Measurements from ENCODE around the gene PHLDA2.
A peak's percentile ranks its signal among the peaks of the same experiment; 100 is the strongest.
"Not testable (repeated sequence)": the region's sequence is repeated elsewhere in the genome, so short reads cannot be mapped to it uniquely, and the experiment has no call there.

PHLDA2 gene

DNA sequence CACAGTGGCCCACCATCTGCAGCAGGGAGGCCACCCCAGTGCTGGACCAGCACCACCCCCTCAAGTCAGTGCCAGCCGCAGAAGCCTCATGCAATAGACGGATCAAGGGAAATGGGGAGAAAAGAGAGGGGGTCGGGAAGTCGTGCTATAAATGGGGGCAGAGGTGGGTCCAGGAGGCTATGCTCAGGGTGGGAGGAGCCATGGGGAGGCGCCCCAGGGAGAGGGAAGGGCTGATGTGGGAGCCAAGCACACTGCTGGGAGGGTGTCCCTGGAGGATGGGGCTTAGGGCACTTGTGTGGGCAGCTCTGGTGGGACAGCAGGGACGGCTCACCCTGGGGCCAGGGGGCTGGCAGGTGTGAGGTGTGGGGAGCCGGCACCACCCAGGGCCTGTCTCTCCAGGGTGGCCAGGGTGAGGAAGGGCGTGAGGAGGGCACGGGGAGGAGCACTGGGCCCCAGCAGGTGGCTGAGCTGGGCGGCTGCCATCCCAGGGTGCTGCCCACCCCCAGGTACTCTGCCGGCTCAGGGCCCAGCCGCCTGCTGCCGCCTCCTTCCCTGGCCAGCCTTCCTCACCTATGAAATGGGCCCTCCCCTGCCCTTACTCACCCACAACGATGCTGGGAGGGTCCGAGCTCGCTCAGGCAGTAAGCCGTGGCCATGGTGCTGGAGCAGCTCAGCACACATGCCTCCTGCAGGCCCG is 18.0 kb downstream of the PHLDA2 start:
- Histone ChIP-seq H3K4me1 (ENCODE audit: control insufficient read depth, insufficient read depth, low read length) (peaks cover 10% of the 10 kb centered on the region), H3K9me3 (ENCODE audit: control insufficient read depth, low read length) (no peaks in the 10 kb centered on the region), H3K4me3 (ENCODE audit: low read length) (no peak overlapping the region), H3K27me3 (replicated peaks; ENCODE audit: control insufficient read depth, insufficient read depth, low read length) (no peaks in the 10 kb centered on the region), H3K36me3 (ENCODE audit: control insufficient read depth, insufficient read depth, low read length, severe bottlenecking) (no peaks in the 10 kb centered on the region), H3K9ac (ENCODE audit: low read length) (no peak overlapping the region)
- DNase-seq (ENCODE audit: low read depth) = no peak

DNA sequence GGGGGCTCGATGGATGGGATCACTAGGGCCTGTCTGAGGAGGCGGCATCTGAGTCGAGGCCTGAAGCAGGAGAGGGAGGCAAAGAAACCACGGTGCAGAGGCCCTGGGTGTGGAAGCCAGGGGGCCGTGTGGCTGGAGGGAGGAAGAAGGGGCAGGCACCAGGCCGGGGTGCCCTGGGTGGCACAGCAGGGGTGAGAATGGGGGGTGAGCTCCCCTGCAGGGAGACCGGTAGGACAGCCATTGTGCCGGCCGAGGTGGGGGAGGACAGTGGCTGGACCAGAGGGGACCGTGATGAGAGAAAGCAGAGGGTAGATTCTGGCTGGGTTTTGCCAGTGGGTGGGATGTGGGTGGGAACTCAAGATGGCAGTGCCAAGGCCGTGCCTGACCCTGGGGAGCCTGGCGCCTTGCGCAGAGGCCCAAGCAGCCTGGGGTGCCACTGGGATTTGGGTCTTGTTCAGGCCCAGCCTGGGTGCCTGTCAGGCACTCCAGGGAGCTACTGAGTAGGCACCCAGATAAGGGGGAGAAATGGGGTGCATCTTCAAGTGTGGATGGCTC is 18.7 kb downstream of the PHLDA2 start:
- H3K9ac ChIP-seq (ENCODE audit: low read length) = no peak overlapping the region
- no peaks in the 10 kb centered on the region for H3K9me3 ChIP-seq (ENCODE audit: control insufficient read depth, low read length)
- peaks cover 10% of the 10 kb centered on the region for H3K4me1 ChIP-seq (ENCODE audit: control insufficient read depth, insufficient read depth, low read length)
- no peak for DNase-seq (ENCODE audit: low read depth)
- no peaks in the 10 kb centered on the region for H3K36me3 ChIP-seq (ENCODE audit: control insufficient read depth, insufficient read depth, low read length, severe bottlenecking)
- no peak overlapping the region for H3K4me3 ChIP-seq (ENCODE audit: low read length)
- H3K27me3 ChIP-seq (replicated peaks; ENCODE audit: control insufficient read depth, insufficient read depth, low read length) = no peaks in the 10 kb centered on the region

DNA sequence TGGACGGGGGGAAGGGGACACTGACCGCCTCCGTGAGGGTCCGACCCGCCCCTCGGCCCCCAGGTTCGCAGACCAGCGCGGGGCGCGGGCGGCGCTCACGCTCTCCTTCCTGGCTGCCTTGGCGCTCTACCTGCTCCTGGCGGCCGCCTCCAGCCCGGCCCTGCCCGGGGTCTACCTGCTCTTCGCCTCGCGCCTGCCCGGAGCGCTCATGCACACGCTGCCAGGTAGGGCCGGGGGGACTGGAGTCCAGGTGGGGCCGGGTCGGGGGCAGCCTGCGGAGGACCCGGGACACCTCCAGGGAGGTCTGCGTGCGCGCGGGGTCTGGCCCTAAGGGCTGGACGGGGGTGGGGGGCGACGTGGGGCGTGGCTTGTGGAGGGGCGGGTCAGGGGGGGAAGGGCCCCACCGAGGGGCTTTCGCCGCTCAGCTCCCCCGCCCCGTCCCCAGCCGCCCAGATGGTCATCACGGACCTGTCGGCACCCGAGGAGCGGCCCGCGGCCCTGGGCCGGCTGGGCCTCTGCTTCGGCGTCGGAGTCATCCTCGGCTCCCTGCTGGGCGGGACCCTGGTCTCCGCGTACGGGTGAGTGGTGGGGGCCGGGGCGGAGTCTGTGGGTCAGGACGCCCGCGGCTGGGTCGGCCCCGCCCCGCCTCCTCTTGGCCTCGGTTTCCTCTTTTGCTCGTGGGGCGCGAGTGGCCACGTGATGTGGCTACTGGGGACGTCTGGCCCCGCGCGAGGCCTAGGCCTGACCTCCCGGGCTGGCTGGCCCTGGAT is 19.9 kb downstream of the PHLDA2 start:
- Histone ChIP-seq H3K4me1 (ENCODE audit: control insufficient read depth, insufficient read depth, low read length) (peaks cover 10% of the 10 kb centered on the region), H3K36me3 (ENCODE audit: control insufficient read depth, insufficient read depth, low read length, severe bottlenecking) (no peaks in the 10 kb centered on the region), H3K27me3 (replicated peaks; ENCODE audit: control insufficient read depth, insufficient read depth, low read length) (no peaks in the 10 kb centered on the region), H3K9ac (ENCODE audit: low read length) (no peak overlapping the region), H3K4me3 (ENCODE audit: low read length) (no peak overlapping the region), H3K9me3 (ENCODE audit: control insufficient read depth, low read length) (no peaks in the 10 kb centered on the region)
- no peak for DNase-seq (ENCODE audit: low read depth)

DNA sequence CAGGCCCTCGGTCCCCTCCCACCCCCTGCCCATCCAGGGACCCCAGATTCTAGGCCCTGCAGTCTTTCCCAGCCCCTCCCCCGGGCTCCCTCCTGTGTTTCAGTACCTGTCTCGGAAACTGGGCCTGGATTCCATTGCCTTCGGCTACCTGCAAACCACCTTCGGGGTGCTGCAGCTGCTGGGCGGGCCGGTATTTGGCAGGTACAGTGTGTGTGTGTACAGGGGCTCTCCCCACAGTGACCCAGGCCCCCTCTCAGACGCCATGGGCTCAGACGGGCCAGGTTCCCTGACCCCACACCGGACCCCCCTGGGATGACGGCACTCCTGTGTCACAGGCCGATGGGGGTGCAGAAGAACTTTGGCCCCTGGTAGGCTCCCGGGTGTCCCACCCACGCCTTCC is 21.1 kb downstream of the PHLDA2 start:
- Histone ChIP-seq H3K4me1 (ENCODE audit: control insufficient read depth, insufficient read depth, low read length) (peaks cover 10% of the 10 kb centered on the region), H3K36me3 (ENCODE audit: control insufficient read depth, insufficient read depth, low read length, severe bottlenecking) (no peaks in the 10 kb centered on the region), H3K27me3 (replicated peaks; ENCODE audit: control insufficient read depth, insufficient read depth, low read length) (no peaks in the 10 kb centered on the region), H3K9me3 (ENCODE audit: control insufficient read depth, low read length) (no peaks in the 10 kb centered on the region), H3K4me3 (ENCODE audit: low read length) (no peak overlapping the region), H3K9ac (ENCODE audit: low read length) (no peak overlapping the region)
- DNase-seq (ENCODE audit: low read depth) = no peak

DNA sequence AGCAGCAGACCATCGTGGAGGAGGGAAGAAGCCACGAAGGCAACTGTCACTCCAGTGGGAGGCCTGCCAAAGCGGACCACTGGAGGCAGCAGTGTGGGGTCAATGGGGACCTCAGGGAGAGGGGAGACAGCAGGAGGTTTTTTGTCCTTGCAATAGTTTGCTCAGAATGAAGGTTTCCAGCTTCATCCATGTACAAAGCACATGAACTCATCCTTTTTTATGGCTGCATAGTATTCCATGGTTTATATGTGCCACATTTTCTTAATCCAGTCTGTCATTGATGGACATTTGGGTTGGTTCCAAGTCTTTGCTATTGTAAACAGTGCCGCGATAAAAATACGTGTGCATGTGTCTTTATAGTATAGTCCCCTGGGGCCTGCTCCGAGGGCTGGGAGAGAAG is 23.9 kb downstream of the PHLDA2 start:
- H3K27me3 ChIP-seq (replicated peaks; ENCODE audit: control insufficient read depth, insufficient read depth, low read length); H3K4me3 ChIP-seq (ENCODE audit: low read length); H3K9me3 ChIP-seq (ENCODE audit: control insufficient read depth, low read length); DNase-seq (ENCODE audit: low read depth); H3K9ac ChIP-seq (ENCODE audit: low read length); H3K36me3 ChIP-seq (ENCODE audit: control insufficient read depth, insufficient read depth, low read length, severe bottlenecking): not testable (repeated sequence)
- H3K4me1 ChIP-seq (ENCODE audit: control insufficient read depth, insufficient read depth, low read length) = peaks cover 16% of the 10 kb centered on the region

DNA sequence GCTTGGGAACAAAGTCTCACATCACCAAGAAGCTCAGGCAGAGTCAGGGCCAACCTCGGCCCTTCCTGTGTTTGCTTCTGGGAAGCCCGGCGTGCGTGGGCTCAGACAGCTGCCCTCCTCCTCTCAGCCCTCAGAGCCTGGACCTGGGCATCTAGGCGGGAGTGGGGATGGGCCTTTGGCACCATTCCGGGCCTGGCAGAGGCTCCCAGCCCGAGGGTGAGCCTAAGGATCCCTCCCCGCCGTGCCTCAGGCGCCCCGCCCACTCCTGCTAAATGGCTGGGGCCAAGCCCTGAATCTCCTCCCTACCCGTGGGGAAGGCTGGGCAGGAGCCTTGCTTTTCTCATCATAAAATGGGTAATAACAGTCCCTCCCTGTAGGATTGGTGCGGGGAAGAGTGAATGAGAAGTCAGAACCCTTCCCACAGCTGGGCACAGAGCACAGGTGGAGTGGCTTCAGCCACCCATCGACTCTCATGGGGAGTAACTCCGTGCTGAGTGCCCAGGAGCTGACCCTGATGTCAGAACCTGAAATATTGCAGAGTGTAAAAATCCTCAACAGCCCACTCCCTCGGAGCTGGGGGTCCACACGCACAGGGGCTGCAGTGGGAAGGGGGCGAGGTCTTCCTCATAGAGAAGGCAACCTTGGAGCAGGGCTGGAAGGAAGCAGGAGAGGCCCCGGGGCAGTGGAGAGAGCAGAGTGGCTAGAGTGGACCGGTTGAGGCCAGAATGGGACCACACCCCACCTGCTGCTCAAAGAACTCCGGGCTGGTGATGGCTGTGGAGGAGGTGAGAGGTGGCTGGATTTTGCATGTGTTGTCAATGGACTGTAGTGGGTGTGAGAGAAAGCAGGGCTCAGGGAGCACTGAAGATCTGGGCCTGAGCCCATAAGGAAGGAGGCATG is 24.8 kb downstream of the PHLDA2 start:
- Histone ChIP-seq H3K9me3 (ENCODE audit: control insufficient read depth, low read length) (no peaks in the 10 kb centered on the region), H3K36me3 (ENCODE audit: control insufficient read depth, insufficient read depth, low read length, severe bottlenecking) (no peaks in the 10 kb centered on the region), H3K27me3 (replicated peaks; ENCODE audit: control insufficient read depth, insufficient read depth, low read length) (no peaks in the 10 kb centered on the region), H3K4me1 (ENCODE audit: control insufficient read depth, insufficient read depth, low read length) (peaks cover 16% of the 10 kb centered on the region), H3K9ac (ENCODE audit: low read length) (no peak overlapping the region), H3K4me3 (ENCODE audit: low read length) (no peak overlapping the region)
- DNase-seq (ENCODE audit: low read depth) = no peak

DNA sequence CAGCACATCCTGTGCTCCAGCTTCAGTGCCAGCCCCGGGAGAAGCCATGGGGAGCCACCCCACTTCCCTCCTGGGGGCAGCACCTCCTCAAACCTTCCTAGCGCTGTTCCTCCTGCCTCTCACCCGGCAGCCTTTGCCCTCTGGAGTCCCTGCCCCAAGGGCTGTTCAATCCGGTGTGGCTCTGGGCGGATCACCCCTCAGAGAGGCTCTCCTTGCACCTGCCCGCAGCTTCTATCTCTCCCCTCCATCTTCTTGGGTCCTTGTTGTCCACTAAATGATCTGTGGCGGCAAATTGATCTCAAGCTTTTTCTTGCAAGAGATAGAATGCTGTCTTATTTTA is 25.6 kb downstream of the PHLDA2 start:
- no peak overlapping the region for H3K4me3 ChIP-seq (ENCODE audit: low read length)
- DNase-seq (ENCODE audit: low read depth) = no peak
- H3K27me3 ChIP-seq (replicated peaks; ENCODE audit: control insufficient read depth, insufficient read depth, low read length) = no peaks in the 10 kb centered on the region
- H3K36me3 ChIP-seq (ENCODE audit: control insufficient read depth, insufficient read depth, low read length, severe bottlenecking) = no peaks in the 10 kb centered on the region
- peaks cover 16% of the 10 kb centered on the region for H3K4me1 ChIP-seq (ENCODE audit: control insufficient read depth, insufficient read depth, low read length)
- H3K9ac ChIP-seq (ENCODE audit: low read length) = no peak overlapping the region
- no peaks in the 10 kb centered on the region for H3K9me3 ChIP-seq (ENCODE audit: control insufficient read depth, low read length)

DNA sequence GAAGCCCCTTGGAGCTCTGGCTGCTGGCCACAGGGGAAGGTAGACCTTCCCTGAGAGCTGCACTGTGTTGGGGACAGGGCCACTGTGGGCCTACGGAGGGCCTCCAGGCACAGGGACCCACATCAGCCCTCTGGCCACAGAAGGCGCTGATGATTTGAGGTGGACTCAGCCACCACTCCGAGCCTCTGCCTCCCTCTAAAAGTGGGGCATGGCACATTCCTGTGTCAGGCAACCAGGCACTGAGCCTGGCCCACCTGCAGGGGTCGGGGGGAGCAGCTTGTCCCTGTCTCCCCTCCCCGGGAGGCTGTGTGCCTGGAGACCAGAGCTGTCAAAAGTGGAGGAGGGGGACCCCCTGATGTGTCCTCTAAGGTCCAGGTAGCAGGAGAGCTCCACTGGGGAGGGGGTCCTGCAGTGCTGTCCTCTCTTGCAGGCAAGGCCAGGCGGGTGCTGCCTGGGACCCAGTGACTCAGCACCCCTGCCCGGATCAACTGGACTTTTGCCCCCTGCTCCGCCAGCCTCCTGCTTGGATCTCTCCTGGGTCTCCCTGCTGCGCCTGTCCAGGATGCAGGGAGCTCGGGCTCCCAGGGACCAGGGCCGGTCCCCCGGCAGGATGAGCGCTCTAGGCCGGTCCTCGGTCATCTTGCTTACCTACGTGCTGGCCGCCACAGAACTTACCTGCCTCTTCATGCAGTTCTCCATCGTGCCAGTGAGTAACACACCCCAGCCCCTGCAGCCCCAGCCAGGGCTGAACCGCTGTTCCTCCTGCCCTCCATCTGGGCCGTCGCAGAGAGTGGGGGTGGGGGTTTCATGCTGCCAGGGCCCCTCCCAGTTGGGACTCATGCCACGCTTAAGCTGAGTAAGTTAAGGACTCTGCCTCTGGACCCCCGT is 26.2 kb downstream of the PHLDA2 start:
- Histone ChIP-seq H3K36me3 (ENCODE audit: control insufficient read depth, insufficient read depth, low read length, severe bottlenecking) (no peaks in the 10 kb centered on the region), H3K4me3 (ENCODE audit: low read length) (peak overlapping the region; percentile 90), H3K27me3 (replicated peaks; ENCODE audit: control insufficient read depth, insufficient read depth, low read length) (no peaks in the 10 kb centered on the region), H3K9me3 (ENCODE audit: control insufficient read depth, low read length) (no peaks in the 10 kb centered on the region), H3K4me1 (ENCODE audit: control insufficient read depth, insufficient read depth, low read length) (peaks cover 20% of the 10 kb centered on the region), H3K9ac (ENCODE audit: low read length) (peak overlapping the region; percentile 84)
- DNase-seq (ENCODE audit: low read depth) = no peak

DNA sequence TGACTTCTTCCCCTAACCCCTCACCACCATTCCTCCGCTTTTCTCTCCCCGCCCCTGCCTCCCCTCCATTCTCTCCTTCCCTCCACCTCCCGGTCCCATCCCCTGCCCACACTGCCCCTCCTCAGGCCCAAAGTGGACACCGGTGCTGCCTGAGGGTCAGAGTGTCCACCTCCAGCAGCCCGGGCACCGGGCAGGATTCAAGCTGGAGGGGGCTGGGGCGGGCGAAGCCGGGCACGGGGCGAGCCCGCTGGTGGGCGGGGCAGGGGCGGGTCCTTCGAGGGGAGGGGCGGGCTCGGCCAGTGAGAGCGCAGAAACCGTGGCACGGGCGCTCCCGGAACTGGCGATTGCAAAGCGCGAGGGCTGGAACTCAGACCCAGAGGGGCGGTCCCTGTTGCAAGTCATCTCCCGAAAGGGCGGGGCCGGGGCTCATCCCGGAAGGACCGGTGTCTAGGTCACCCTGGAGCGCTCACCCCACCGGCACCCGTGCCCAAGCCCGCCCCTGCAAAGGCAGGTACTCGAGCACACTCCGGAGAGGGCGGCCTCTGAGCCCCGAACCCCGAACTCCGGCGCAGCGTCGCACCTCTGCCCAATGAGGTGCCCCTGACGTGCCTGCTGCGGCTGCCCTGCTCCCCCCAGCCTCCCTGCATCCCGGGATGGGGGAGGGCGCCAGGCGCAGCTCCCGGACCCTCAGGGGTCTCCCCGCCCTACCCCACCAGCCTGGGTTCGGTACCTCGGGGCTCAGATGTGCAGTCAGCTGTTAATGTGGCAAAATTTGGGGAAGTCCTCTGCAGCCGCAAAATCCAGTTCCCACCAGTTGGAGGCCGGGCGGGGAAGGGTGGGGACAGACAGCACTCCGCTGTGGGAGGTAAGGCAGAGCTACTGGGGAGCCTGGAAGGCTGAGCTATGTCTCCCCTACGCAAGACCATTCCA is 27.1 kb downstream of the PHLDA2 start:
- Histone ChIP-seq H3K27me3 (replicated peaks; ENCODE audit: control insufficient read depth, insufficient read depth, low read length) (no peaks in the 10 kb centered on the region), H3K4me1 (ENCODE audit: control insufficient read depth, insufficient read depth, low read length) (peaks cover 20% of the 10 kb centered on the region), H3K4me3 (ENCODE audit: low read length) (peak overlapping the region; percentile 90), H3K9me3 (ENCODE audit: control insufficient read depth, low read length) (no peaks in the 10 kb centered on the region), H3K9ac (ENCODE audit: low read length) (peak overlapping the region; percentile 84), H3K36me3 (ENCODE audit: control insufficient read depth, insufficient read depth, low read length, severe bottlenecking) (no peaks in the 10 kb centered on the region)
- DNase-seq (ENCODE audit: low read depth) = peak; percentile 97

All from adipocyte (in vitro differentiated cells).